Dedifferentiated amniotic fluid mesenchymal stem cell (primary cell): ENCODE measurements around the gene ZFYVE16.
"Not testable (repeated sequence)": the region's sequence is repeated elsewhere in the genome, so short reads cannot be mapped to it uniquely, and the experiment has no call there.

Source experiments
- DNase-seq: peaks from one replicate; pipeline ENCODE4 v3.0.0-alpha.2; 2016; ENCODE audit errors: extremely low spot score

The ZFYVE16 gene

GRCh38 chr5:80407735-80408483 lies at the start of gene ZFYVE16:
Gene ZFYVE16 (plus strand): TSS chr5:80408064. CDS start chr5:80434148, 26,084 bp downstream.
- DNase-seq, result peak; percentile 97

DNA sequence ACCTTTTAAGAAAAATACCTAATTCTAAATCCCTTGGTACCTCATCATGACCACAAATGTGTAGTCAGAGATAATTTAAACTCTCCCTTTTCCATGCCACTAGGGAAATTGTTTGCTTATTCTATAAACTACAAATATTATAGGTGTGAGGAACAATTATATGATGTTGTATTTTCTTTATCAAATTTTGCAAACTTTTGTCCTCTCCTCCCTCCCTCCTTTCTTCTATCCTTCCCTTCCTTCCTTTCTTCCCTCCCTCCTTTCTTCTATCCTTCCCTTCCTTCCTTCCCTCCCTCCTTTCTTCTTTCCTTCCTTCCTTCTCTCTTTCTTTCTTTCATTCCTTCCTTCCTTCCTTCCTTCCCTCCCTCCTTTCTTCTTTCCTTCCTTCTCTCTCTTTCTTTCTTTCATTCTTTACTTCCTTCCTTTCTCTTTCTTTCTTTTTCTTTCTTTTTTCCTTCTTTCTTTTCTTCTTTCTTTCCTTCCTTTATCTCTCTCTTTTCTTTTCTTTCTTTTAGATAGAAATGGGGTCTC lies 46.9 kb upstream of the ZFYVE16 start:
- DNase-seq, result no peak

GRCh38 chr5:80364892-80365291 lies 43.0 kb upstream of the ZFYVE16 start:
- no peak for DNase-seq

DNA sequence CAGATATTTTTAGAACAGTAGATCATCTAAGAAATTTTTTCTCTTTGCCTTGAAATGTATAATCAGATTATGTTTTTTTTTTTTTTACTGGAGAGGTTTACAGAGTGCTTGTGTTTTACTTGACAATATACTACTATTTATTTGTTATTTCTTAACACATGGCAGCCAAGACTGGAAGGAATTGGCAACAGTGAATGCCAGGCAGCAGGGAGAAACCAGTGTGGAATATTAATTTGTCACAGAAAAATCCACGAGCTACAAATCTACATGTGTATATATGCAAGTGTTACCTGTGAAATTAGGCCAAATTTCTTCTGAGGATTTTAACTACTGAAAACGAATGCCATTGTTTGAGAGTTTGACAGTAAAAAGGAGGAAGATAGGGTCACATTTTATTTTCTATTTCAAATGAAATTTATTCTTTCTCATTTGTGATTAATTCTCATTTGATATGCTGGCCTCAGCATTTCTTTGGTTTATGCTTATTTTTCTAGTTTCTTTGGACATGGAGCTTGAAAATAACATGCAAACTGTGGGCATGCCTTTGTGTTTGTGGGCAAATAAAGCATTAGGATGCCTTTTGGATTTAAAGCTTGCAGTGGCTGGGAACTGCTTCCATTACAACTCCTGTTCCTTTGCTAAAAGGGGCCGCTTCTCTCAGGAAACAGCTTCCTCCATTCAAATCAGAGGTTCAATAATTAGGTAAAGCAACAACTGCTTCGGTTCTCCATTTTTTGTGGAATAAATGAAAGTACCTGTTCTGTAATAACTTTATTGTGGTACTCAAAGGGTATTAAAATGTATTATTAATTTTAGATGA lies 39.0 kb upstream of the ZFYVE16 start:
- no peak for DNase-seq

- no peak for DNase-seq
Measured at GRCh38 chr5:80369521-80369920, 38.3 kb upstream of the ZFYVE16 start.

DNA sequence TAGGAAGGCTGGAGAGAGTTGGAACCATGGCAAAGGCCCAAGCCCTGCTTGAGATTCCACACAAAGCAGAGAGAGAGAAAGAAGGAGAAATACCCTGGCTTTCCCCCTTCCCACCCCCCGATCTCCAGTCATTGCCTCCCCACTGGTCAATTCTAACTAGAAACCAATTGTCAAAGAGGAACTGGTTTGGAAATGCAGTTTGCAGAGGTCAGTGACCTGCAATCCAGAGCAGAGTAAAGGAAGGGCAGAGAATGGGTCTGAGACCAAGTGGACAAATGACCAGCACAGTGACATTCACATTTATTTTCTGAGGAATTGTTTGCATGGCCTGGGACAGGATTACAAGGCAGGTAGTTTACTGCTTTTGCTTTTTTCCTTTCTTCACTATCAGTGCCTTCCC lies 37.5 kb upstream of the ZFYVE16 start:
- no peak for DNase-seq

DNA sequence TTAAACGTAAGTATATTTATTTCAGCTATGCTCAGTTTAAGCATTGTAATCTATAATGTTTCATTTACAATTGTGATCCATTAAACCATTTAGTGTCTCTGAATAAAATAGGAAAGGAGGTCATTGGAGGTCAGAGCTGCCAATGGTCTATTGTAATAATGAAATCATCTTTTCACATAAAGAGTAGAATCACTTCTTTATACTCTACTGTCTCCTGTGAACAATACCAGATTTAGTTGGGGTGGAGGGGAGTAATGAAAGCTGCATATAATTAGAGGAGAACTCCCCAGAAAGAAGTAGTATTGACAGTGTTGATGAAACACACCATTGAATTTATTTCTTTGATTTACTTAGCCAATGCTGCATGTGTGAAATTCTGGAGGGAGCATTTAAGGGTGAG lies 35.1 kb upstream of the ZFYVE16 start:
- DNase-seq, result no peak

DNA sequence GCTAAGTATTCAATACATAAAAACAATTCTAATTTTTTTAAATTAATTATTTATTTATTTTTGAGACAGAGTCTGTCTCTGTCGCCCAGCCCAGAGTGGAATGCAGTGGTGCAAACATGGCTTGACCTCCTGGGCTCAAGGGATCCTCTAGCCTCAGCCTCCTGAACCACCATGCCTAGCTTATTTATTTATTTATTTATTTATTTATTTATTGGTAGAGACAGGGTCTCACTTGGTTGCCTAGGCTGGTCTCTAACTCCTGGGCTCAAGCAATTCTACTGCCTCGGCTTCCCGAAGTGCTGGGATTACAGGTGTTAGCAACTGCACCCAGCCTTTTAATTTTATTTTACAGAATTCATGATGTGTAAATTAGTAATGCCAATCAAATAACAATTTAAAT lies 33.7 kb upstream of the ZFYVE16 start:
- DNase-seq, result no peak

- DNase-seq, result no peak
Measured at GRCh38 chr5:80376557-80376956, 31.3 kb upstream of the ZFYVE16 start.

DNA sequence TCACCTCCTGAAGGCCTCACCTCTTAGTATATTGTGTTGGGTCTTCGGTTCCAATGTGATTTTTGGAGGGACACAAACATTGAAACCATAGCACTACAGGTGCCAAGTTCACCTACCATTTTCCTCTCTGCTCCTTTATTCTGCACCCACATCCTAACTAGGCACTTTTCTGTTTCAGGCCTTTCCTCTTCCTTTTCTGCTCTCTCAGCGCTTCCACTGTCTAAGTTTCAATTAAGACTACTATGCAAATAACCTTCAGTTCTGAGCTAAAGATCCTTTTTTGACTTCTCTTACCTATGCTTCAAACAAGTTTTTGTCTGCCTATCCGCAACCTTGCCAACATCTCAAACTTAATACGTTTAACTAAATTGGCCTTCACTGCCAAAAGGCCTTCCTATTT lies 25.4 kb upstream of the ZFYVE16 start:
- DNase-seq, result no peak

- no peak for DNase-seq
Measured at GRCh38 chr5:80387063-80387768, 20.6 kb upstream of the ZFYVE16 start.

GRCh38 chr5:80389580-80389979 lies 18.3 kb upstream of the ZFYVE16 start:
- DNase-seq, result no peak

GRCh38 chr5:80390413-80390812 lies 17.5 kb upstream of the ZFYVE16 start:
- DNase-seq, result not testable (repeated sequence)

GRCh38 chr5:80391267-80391666 lies 16.6 kb upstream of the ZFYVE16 start:
- not testable (repeated sequence) for DNase-seq

DNA sequence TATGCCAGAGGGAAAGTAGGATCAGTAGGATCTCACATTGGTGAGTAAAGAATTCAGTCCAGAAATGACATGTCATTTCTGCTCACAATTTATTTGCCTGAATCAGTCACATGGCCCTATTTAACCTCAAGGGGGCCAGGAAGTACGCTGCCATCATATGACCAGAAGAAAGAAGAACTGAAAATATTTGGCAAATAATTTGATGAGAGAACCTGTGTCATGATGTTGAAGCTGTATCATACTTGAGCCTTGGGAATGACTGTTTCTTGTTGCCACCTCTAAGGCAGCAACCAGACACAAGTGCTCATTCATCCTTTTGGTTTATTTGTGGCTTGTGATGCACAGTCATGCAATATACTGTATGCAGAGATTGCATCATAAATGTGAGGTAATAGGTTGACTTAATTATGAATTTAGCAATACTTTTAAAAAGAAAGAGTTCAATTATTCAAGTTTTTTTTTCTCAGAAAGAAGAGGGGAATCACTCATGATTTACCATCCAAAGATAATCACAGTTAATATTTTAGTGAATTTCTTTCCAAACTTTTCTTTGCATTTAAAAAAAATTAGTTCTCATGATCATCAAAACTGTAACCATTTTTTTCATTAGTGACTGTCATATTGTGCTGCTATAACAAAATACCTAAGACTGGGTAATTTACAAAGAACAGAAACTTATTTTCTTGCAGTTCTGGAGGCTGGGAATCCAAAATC lies 8.2 kb upstream of the ZFYVE16 start:
- DNase-seq, result no peak

DNA sequence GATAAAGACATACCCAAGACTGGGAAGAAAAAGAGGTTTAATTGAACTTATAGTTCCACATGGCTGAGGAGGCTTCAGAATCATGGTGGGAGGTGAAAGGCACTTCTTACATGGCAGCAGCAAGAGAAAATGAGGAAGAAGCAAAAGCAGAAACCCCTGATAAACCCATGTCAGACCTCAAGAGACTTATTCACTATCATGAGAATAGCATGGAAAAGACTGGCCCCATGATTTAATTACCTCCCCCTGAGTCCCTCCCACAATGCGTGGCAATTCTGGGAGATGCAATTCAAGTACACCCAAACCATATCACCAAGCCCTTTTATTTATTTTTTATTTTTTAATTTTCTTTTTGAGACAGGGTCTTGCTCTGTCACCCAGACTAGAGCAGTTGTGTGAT lies 7.5 kb upstream of the ZFYVE16 start:
- DNase-seq, result not testable (repeated sequence)

DNA sequence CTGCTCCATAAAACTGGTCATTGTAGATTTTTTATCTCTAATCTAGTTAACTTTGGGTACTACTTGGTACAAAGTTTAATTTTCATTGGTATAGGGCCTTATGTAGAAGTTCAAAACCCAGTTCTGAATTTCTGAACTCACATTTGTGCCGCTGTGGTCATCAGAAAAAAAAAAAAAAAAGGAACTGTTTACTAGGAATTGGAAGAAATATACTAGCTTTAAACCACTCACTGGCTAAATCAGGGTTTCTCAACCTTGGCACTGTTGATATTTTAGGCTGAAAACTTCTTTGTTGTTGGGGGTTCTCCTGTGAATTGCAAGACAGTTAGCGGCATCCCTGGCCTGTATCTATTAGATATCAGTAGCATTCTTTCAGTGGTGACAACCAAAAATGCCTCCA lies 4.1 kb upstream of the ZFYVE16 start:
- no peak for DNase-seq

- no peak for DNase-seq
Measured at GRCh38 chr5:80406980-80407734, 707 bp upstream of the ZFYVE16 start.

DNA sequence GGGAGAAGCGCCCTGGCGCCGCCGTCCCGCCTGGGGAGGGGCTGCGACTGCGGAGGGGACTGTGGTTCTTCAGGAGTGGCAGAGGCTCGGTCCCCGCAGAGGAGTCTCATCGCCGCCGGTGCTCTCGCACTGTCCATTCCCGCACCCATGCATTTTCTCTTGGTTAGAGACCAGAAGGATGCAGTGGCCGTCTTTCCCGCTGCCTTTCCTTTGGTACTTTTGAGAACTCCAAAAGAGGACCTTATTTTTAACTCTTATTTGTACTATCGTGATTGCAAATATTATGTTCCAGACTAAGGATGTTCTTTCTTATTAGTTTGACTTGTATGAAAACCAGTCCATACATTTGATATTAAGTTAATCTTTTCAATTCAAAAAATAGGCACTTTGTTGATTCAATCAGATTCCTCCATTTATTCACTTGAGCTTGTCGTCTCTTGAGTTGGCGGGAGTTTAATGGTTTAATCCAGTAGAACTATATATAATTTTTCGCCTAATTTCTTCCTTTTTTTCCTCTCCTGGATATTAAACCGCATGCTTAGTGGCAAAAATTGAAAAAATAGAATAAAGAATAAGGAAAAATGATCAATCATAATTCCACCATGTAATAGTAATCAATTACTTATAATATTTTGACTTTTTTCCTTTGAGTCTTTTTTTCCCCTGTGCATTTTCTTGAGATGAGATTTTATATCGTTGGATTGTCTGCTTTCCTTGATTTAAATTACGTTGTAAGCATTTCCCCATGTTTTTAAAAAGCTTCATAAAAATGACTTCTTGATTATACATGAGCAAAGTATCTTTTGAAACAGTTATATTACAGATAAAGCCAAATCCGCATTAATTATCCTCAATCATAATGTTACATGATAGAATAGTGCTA lies 861 bp downstream of the ZFYVE16 start:
- DNase-seq, result peak; percentile 43
